NCI-H2107 treated with DMSO at 0.1 percent for 48 hours (cell line): ENCODE data around the gene MARCHF11.

Experiments
- DNase-seq: peaks from one replicate; lab custom pipeline; 2025; ENCODE audit not compliant: unreplicated experiment; lab: John Stamatoyannopoulos, UW

The MARCHF11 gene, protein sequence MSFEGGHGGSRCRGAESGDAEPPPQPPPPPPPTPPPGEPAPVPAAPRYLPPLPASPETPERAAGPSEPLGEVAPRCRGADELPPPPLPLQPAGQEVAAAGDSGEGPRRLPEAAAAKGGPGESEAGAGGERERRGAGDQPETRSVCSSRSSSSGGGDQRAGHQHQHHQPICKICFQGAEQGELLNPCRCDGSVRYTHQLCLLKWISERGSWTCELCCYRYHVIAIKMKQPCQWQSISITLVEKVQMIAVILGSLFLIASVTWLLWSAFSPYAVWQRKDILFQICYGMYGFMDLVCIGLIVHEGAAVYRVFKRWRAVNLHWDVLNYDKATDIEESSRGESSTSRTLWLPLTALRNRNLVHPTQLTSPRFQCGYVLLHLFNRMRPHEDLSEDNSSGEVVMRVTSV

DNA sequence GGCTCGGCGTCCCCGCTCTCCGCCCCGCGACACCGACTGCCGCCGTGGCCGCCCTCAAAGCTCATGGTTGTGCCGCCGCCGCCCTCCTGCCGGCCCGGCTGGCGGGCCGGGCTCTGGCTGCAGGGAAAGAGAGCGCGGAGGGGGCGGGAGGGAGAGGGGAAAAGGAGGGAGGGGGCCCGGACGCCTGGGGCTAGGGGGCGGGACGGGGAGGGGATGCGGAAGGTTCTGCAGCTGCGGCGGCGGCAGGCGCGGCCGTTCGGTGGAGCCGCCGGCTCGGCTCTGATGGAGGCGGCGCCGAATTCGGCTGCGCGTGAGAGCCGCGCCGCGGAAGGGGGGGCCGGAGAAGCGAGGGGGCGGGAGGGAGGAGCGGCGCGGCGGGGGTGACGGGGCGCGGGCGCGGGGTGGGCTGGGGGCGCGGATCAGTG is at the start of gene MARCHF11:
Gene MARCHF11 (minus strand): TSS at position 281 of the 425 bp plus-strand sequence. CDS start 216 bp downstream, at position 65.
- DNase-seq, result no peak

DNA sequence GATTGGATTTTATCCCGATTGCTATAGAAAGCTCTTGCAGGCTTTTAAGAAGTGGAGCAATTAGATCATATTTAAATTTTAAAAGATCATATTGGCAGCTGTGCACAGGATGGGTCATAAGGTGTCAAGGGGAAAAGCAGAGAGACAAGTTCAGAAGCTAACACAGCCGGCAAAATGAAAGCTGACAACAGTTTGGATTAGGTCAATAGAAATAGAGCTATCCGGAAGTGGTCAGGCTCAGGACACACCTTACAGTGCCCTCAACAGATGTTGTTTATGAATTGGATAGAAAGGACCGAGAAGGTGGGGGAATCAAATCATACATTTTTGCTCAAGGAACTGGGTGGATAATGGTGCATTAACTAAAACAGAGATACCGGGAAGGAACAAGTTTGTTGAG is 46.3 kb upstream of the MARCHF11 start:
- DNase-seq, result no peak

DNA sequence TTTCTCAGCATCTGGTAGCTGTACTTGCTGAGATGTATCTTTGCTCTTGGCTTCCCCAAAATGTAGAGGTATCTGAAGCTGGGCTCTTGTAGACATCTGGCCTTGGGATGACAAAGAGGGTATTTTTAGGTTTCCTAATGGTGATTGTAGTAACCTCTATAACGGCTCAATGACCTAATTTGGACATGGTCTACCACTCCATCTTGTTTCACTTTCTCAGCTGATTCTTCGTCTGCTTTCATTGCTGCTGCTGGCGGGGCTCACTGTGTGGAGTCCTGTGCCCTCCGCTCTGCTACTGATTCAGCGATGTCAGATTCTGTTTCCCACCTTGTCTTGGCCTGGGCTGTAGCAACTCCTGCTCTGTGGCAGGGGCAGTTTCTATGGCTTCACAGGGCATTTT is 12.7 kb upstream of the MARCHF11 start:
- DNase-seq, result no peak

DNA sequence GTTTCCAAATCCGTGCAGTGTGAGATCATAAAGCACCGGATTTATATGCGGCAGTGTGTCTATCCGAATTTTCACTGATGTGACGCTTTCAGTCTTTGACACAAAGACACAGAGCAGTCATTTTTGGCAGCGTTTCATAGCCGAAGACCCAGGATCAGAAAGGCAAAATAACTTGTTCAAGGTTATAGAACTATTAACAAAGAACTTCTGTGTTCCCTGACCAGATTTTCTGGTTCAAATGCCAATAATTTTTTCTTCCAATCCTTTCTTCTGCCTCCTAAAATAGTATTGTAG is 1.1 kb upstream of the MARCHF11 start:
- DNase-seq, result no peak

DNA sequence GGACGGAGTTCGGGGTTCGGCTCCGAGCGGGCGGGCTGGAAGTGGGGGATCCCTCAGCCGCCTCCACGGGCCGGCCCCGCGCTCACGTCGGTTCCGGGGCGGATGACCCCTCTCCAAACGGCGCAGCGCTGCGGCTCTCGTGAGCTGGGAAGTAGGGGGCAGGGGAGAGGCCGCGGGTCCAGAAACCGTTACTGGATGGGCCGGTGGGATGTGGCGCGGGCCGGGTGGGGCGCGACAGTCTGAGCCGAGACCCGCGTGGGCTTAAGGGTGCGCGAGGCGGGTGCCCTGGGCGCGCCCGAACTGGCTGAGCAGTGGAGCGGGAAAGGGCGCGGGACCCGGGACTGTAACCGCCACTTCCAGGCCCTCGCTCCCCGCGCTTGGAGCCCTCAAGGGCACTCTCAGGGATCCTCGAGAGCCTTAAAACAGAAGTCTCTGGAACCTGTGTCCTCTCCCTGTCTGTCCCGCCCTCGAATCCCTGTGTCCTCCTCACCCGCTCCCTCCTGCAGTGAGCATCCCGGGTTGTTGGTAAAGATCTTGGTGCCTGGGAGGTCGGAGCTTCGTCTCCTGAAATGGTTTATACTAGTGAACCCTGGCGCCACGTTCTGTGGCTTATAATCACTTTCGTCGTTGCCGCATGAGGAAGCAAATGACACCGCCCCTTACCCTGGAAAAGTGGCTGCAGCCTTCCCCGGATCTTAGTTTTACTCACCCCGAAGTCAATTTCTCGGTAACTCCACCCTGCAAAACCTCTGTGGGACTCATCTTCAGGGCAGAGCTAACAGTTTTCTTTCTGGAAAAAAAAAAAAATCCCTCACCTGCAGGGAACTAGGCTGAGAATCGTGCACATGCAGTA is 571 bp upstream of the MARCHF11 start:
- DNase-seq, result no peak

DNA sequence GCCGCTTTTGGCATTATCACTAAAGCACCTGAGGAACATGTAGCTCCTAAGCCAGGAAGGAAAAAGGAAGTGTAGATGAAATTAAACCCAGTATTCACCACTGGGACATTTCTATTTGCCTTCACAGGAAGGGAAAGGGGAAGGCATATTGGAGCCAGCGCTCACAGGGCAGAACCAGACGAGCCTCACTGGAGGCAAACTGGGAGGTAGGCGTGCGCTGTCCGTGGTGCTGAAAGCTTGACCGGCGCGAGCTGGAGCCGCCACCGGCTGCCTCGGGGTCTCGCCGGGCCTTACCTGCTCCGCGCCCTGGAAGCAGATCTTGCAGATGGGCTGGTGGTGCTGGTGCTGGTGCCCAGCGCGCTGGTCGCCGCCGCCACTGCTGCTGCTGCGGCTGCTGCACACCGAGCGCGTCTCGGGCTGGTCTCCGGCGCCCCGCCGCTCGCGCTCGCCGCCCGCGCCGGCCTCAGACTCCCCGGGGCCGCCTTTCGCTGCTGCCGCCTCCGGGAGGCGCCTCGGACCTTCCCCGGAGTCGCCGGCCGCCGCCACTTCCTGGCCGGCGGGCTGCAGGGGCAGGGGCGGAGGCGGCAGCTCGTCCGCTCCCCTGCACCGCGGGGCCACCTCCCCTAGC is 732 bp downstream of the MARCHF11 start:
- no peak for DNase-seq

DNA sequence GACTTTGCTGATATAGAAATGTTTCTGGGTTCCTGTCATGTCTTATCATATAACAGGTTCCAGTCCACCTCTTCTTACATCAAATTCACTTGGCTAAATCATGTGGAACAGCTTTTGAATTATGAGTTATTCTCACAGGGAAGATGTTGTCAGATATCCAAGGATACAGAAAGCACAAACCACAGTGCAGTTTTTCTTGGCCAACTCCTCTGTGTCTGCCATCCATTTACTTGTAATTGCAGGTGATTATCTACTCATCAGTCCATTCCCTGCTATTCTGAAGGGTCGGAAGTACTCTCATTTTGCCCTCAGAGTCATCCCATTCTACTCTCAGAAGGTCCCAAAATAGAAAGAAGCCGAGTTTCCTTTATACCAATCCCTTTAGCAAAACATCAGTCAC is 10.0 kb downstream of the MARCHF11 start:
- DNase-seq, result no peak

DNA sequence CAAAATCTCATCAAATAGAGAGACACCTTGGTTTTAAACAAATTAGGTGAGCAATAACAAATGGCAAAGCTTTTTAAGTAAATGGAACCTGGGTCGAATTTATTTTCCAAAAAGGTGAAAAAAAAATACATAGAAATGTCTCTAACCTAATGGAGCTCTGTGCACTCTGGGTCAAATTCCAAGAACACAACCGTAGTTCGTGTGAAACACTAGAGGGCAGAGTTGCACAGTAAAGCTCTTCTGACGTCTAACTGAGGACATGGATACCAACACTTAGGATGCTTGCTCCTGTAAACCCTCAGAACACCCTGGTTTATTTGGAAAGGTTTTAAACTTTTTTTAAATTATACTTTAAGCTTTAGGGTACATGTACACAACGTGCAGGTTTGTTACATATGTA is 18.9 kb downstream of the MARCHF11 start:
- DNase-seq, result peak; percentile 79

DNA sequence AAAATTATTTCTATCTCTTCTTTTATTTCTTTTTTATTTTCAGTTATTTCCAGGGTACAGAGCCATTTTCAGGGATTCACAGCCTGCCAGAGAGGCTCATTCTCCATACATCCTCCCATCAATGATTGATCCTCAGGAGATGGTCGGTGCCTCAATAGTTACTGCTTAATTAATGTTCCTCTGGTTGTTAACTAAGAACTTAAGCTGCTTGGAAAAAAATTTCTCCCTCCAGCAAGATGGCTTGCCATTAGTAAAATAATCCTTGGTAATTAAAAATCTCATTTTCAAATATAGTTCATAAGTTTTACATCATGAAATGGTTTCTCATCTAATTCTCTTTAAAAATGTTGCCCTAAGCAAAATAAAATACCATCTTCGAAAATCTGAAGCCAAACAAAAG is 20.0 kb downstream of the MARCHF11 start:
- DNase-seq, result no peak

DNA sequence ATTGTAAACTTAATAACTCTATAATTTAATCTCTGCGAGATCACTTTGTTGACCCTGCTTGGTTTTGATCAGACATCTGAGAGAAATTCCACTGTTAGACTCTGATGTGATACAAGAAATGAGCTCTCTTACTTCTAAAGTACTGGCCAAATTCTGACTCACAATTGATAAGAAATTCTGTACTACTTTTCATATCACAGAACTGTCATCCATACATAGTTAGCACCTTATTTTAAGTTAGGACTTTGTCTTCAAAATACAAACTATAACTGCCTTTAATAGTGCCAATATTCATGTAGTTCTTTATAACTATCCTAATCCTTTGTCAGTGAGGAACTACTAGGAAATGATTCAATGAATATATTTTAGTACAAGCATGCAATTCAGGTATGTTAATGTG is 23.4 kb downstream of the MARCHF11 start:
- no peak for DNase-seq

DNA sequence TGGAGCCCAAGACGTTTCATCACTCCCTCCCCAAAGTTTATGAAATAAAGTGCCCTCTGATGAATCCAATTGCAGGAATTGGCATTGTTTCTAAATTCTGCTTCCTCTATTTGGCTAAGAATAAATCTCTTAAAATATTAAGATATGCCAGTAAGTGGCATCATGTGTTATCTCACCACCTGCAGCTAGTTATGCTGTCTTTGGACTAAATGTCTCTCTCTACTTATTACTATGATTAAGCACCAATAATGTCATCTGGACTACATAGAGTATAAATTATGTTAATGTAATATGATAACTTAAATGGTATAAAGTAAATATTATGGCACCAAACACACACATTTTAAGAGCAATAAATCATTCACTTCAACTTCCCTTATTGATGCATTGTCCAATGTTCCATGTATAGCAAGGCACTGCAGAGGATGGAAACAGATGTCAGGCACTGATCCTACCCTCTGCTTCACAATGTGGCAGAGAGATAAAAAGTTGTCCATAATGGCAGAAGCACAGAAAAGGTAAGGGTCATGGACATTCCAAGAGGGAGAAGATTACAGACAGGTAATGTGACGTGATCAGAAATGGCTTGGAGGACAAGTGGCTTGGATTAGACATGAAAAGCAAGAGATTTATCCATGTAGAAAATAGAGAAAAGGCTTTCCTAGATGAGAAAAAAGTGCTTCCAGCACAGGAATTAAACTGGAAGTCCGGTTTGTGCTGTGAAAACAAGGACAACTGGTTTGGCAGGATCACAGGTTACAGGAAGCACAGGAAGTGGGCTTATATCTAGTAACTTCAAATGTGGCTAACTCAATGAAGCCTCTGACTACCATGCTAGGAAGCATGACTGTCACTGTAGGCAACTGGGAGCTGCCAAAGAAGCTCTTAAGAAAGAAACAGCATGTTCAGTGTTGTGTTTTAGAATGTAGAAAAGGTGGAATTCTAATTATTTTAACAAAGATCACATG is 26.7 kb downstream of the MARCHF11 start:
- DNase-seq, result no peak

DNA sequence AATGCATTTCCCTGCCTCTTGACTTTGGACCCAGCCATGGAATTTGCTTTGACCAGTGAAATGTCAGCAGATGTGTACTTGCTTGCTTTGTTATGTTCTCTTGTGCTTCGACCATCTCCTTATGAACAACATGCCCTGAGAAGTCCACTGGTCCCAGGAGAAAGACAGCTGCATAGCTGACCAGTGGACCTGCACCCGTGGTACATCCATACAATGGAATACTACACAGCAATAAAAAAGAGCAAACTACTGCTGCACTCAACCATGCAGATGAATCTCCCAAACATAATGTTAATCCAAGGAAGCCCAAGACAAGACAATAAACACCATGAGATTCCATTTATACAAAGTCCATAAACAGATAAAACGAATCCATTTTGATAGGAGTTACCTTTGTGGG is 30.0 kb downstream of the MARCHF11 start:
- no peak for DNase-seq

DNA sequence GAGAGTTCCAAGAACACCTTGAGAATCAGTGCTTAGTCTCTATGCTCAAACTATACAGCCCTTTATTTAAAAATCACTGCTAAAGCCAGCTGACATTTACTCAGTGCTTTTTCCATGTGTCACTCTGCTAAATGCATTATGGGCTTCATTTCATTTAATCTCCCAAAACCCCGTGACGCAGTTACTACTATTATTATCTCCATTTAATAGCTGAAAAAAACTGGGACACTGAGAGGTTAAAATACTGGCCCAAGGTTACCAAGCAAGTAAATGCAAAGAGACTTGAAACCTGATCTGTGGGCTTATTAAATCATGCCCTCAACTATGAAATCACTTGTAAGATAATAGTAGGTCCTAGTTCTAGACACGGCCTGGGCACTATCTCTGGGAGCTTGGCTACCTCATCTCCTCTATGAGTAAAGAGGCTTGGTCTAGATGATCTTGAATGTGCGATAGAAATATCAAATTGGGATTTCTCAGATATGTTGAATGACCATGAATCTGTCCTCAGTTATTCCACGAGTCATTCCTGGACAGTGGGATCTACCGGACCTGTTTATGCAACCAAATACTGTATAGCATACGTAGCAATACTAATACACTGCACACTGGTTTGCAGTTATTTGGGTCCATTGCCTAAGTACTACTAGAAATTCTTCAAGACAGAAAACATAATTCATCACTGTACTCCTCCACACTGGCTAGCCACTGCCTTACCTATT is 32.3 kb downstream of the MARCHF11 start:
- no peak for DNase-seq

DNA sequence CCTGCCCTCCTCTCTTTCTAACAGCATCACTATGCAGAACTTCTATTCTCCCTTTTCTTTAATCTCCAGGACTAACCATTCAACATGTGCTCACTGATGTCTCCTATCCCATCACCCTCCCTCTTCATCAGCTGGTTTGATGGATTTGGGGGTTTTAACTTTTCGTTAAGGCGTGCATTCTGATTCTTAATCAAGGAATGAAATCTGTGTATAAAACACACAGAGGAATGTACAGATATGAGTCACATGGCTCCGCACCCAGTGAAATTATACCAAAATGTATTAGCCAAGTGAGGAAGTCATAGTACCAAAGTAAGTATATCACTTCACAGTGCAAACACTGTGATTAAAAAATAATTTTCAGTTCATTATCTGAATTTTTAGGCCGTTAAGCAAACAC is 35.2 kb downstream of the MARCHF11 start:
- no peak for DNase-seq

DNA sequence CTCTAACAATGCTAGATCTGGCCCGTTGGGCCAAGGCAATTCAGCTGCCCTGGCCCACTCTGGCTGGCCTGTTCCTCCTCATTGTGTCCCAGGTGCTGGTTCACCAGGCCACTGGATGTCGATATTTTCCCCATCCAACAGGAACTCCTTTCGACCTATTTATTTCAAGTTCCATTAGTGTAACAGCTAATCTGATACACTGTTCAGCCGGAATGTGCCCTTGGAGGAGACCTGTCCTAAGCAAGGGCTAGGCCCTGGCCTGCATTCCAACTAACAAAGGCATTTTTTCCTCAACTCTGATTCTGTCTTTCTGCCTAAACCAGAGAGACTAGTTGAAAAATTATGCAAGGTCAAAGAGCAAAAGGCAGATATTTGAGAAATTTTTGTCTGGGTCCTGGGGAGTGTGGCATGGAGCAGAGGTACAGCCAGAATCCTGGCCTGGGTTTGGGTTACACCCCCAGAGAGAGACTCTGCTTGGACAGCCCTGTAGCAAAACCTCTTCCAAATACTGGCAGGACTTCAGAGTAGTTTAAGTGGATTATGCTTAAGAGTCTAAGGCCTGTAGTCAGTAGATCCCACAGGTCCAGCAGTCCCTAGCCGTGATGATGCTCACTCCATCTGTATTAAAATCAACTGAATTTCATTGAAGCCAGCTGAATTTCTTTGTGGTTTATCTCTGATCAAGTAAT is 36.1 kb downstream of the MARCHF11 start:
- no peak for DNase-seq

DNA sequence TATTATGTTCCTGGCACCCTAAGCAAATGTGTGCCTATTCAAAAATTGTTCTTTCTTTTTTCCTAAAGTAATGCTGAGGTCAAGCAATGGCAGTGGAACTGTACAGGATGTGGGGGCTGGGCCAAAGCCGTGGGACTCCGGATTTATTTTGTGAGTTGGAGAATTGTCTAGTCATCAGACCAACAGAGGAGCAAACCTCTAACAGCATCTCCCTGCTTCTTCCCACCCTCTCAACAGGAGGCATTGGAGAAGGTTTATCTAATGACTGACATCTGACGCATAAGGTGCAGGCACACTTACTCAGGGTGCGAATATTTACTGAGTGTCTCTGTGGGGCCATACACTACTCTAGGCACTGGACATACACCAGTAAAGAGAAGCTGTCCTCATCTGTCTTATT is 38.6 kb downstream of the MARCHF11 start:
- no peak for DNase-seq

DNA sequence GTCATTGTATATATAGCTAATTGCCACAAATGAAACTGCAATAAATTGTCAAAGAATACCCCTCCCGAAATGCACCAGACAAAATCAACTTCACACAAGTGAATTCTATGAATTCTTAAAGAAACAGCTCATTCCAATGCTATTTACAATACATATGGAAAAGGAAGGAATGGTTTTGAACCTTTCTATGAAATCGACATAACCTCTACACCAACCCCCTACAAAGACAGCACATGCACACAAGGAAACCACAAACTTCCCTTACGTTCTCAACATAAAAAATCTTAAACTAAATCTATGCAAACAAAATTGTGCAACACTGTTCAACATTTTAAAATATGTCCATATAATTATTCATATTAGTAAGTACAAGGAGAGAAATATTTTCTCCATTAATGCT is 39.2 kb downstream of the MARCHF11 start:
- DNase-seq, result no peak

DNA sequence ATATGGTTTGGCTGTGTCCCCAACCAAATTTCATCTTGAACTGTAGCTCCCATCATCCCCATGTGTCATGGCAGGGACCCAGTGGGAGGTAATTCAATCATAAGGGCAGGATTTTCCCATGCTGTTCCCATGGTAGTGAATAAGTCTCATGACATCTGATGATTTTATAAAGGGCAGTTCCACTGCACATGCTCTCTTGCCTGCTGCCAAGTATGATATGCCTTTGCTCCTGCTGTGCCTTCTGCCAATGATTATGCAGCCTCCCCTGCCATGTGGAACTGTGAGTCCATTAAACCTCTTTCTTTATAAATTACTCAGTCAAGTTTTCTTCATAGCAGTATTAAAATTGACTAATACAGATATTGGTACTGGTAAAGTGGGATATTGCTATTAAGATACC is 42.4 kb downstream of the MARCHF11 start:
- no peak for DNase-seq

DNA sequence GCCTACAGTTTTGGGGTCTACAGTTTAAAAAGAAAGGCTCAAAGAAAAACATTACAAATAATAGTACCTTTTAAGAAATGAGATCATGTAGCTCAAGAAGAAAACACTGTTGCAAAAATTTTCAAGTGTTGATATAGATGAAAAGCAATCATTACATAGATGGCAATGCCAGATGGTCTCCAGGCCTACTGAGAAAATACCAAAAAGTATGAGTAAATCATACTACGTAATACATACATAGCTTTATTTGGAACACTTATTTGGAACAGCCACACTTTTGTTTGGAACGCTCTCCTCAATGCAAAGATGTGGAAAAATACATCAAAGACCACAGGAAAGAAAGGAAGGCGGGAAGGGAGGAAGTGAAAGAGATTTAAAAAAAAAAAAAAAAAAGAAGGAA is 44.1 kb downstream of the MARCHF11 start:
- no peak for DNase-seq

DNA sequence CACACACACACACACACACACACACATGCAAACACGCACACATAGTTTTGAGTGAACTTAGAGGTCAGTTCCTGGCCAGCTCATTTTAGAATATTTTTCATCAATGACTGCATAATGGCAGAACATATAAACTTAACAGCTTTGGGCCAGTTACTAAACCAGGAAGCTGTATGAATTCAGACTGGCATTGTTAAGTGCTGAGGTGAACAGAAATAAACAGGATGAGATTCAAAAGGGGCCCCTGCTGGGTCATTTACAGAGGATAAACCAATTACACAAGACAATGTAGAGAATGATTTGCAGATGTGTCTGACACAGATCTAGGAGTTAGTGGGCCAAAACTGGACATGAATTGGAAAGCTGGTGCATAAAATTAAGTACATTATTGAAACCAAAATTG is 44.6 kb downstream of the MARCHF11 start:
- no peak for DNase-seq
